Measurements from ENCODE around the gene KIF3B. TPM values are rescaled to one million over a fixed set of nuclear protein-coding genes. Genes with fewer than 3 reads are reported as not detected.

Gene KIF3B
- total RNA-seq, 1 donor from 2014 or later: 55.3 TPM

- no peak overlapping the region for H3K4me3 Mint-ChIP-seq (ENCODE audit: unreplicated experiment)
- no peaks in the 10 kb centered on the region for H3K36me3 Mint-ChIP-seq (ENCODE audit: unreplicated experiment)
- TF ChIP-seq CTCF (IDR thresholded peaks at IDR 0.05; ENCODE audit: partially characterized antibody, unreplicated experiment): no peak
- peaks cover 1% of the 10 kb centered on the region for H3K27me3 Mint-ChIP-seq (ENCODE audit: unreplicated experiment)
- H3K4me1 Mint-ChIP-seq (ENCODE audit: low read depth, unreplicated experiment): no peaks in the 10 kb centered on the region
- no peak for DNase-seq
- H3K9me3 Mint-ChIP-seq (ENCODE audit: unreplicated experiment): no peaks in the 10 kb centered on the region
- no peak overlapping the region for H3K27ac Mint-ChIP-seq (ENCODE audit: unreplicated experiment)
These were observed 55.9 kb downstream of the KIF3B start for GRCh38 chr20:32333181-32333987.

GRCh38 chr20:32333988-32334885, 56.8 kb downstream of the KIF3B start:
- H3K4me3 Mint-ChIP-seq (ENCODE audit: unreplicated experiment): no peak overlapping the region
- peaks cover 2% of the 10 kb centered on the region for H3K27me3 Mint-ChIP-seq (ENCODE audit: unreplicated experiment)
- H3K4me1 Mint-ChIP-seq (ENCODE audit: low read depth, unreplicated experiment): no peaks in the 10 kb centered on the region
- H3K27ac Mint-ChIP-seq (ENCODE audit: unreplicated experiment): no peak overlapping the region
- no peak for TF ChIP-seq CTCF (IDR thresholded peaks at IDR 0.05; ENCODE audit: partially characterized antibody, unreplicated experiment)
- no peaks in the 10 kb centered on the region for H3K36me3 Mint-ChIP-seq (ENCODE audit: unreplicated experiment)
- no peaks in the 10 kb centered on the region for H3K9me3 Mint-ChIP-seq (ENCODE audit: unreplicated experiment)
- DNase-seq: no peak

GRCh38 chr20:32336918-32337347, 59.5 kb downstream of the KIF3B start:
- H3K27ac Mint-ChIP-seq (ENCODE audit: unreplicated experiment): no peak overlapping the region
- no peak overlapping the region for H3K4me3 Mint-ChIP-seq (ENCODE audit: unreplicated experiment)
- peaks cover 2% of the 10 kb centered on the region for H3K27me3 Mint-ChIP-seq (ENCODE audit: unreplicated experiment)
- H3K9me3 Mint-ChIP-seq (ENCODE audit: unreplicated experiment): no peaks in the 10 kb centered on the region
- H3K36me3 Mint-ChIP-seq (ENCODE audit: unreplicated experiment): no peaks in the 10 kb centered on the region
- TF ChIP-seq CTCF (IDR thresholded peaks at IDR 0.05; ENCODE audit: partially characterized antibody, unreplicated experiment): peak; percentile 82
- peaks cover 2% of the 10 kb centered on the region for H3K4me1 Mint-ChIP-seq (ENCODE audit: low read depth, unreplicated experiment)
- no peak for DNase-seq

GRCh38 chr20:32337937-32338661, 60.6 kb downstream of the KIF3B start:
- Mint-ChIP-seq H3K27ac (ENCODE audit: unreplicated experiment) (no peak overlapping the region), H3K4me3 (ENCODE audit: unreplicated experiment) (no peak overlapping the region), H3K36me3 (ENCODE audit: unreplicated experiment) (no peaks in the 10 kb centered on the region), H3K9me3 (ENCODE audit: unreplicated experiment) (no peaks in the 10 kb centered on the region), H3K27me3 (ENCODE audit: unreplicated experiment) (peaks cover 2% of the 10 kb centered on the region), H3K4me1 (ENCODE audit: low read depth, unreplicated experiment) (peaks cover 2% of the 10 kb centered on the region)
- DNase-seq: no peak
- TF ChIP-seq CTCF (IDR thresholded peaks at IDR 0.05; ENCODE audit: partially characterized antibody, unreplicated experiment): no peak
